Loucy (cell line): Measurements from ENCODE around the gene CCDC127.

ENCODE experiments used
- H2AFZ ChIP-seq: fragments of 200-600 bp; sonication (generic); 2 replicates; pipeline ENCODE4 v1.6.0; 2016; ENCODE audit warnings: antibody characterized with exemption, mild to moderate bottlenecking, low read length, moderate library complexity
- H3F3A ChIP-seq: fragments of 200-600 bp; 2 replicates; pipeline ENCODE4 v1.6.0; 2016; ENCODE audit warnings: antibody characterized with exemption, low read depth, mild to moderate bottlenecking
- H3K27me3 ChIP-seq: fragments of 200-600 bp; sonication (generic); 2 replicates; pipeline ENCODE4 v1.6.1; 2014; ENCODE audit warnings: low read length, mild to moderate bottlenecking; ENCODE audit not compliant: insufficient read depth, poor library complexity, severe bottlenecking
- H3K36me3 ChIP-seq: fragments of 200-600 bp; sonication (generic); 2 replicates; pipeline ENCODE4 v1.6.1; 2016; ENCODE audit warnings: low read length; ENCODE audit not compliant: insufficient read depth
- H3K4me1 ChIP-seq: fragments of 200-600 bp; sonication (generic); 2 replicates; pipeline ENCODE4 v1.5.1; 2014; ENCODE audit warnings: low read length, mild to moderate bottlenecking; ENCODE audit not compliant: insufficient read depth, poor library complexity, severe bottlenecking
- H3K4me2 ChIP-seq: fragments of 200-600 bp; sonication (generic); 2 replicates; pipeline ENCODE4 v1.6.0; 2014; ENCODE audit warnings: antibody characterized with exemption, low read length, low read depth, mild to moderate bottlenecking; ENCODE audit not compliant: poor library complexity, severe bottlenecking
- H3K4me3 ChIP-seq: fragments of 200-600 bp; sonication (generic); 2 replicates; pipeline ENCODE4 v1.5.1; 2014; ENCODE audit warnings: low read length, mild to moderate bottlenecking, mixed read lengths; ENCODE audit not compliant: poor library complexity, severe bottlenecking
- H3K79me2 ChIP-seq: fragments of 200-600 bp; sonication (generic); 2 replicates; pipeline ENCODE4 v1.6.1; 2014; ENCODE audit warnings: low read length; ENCODE audit not compliant: insufficient read depth
- H3K9ac ChIP-seq: fragments of 200-600 bp; sonication (generic); 2 replicates; pipeline ENCODE4 v1.6.0; 2014; ENCODE audit warnings: mild to moderate bottlenecking, low read depth, low read length, moderate library complexity; ENCODE audit not compliant: poor library complexity, severe bottlenecking
- H3K9me2 ChIP-seq: fragments of 200-600 bp; sonication (generic); replicated peaks from 2 replicates; pipeline ENCODE4 v1.6.1; 2016; ENCODE audit warnings: low read depth, low read length, mixed read lengths
- H3K9me3 ChIP-seq: fragments of 200-600 bp; sonication (generic); 2 replicates; pipeline ENCODE4 v1.6.1; 2014; ENCODE audit warnings: mild to moderate bottlenecking, antibody characterized with exemption, low read length, low read depth; ENCODE audit not compliant: insufficient read depth
- H4K20me1 ChIP-seq: fragments of 200-600 bp; sonication (generic); 2 replicates; pipeline ENCODE4 v1.6.0; 2014; ENCODE audit warnings: antibody characterized with exemption, low read length, mild to moderate bottlenecking; ENCODE audit not compliant: insufficient read depth, poor library complexity, severe bottlenecking
- EZH2phosphoT487 ChIP-seq: fragments of 200-600 bp; IDR thresholded peaks from 2 replicates; pipeline ENCODE4 v1.6.1; 2018; ENCODE audit warnings: antibody characterized with exemption, mild to moderate bottlenecking, moderate library complexity, borderline replicate concordance
- TF ChIP-seq, protein P1 (sequence below): fragments of 200-600 bp; sonication (generic); conservative IDR thresholded peaks from 2 replicates; pipeline ENCODE4 v1.5.1; 2014; ENCODE audit warnings: mild to moderate bottlenecking, antibody characterized with exemption, low read length

CCDC127 gene

DNA sequence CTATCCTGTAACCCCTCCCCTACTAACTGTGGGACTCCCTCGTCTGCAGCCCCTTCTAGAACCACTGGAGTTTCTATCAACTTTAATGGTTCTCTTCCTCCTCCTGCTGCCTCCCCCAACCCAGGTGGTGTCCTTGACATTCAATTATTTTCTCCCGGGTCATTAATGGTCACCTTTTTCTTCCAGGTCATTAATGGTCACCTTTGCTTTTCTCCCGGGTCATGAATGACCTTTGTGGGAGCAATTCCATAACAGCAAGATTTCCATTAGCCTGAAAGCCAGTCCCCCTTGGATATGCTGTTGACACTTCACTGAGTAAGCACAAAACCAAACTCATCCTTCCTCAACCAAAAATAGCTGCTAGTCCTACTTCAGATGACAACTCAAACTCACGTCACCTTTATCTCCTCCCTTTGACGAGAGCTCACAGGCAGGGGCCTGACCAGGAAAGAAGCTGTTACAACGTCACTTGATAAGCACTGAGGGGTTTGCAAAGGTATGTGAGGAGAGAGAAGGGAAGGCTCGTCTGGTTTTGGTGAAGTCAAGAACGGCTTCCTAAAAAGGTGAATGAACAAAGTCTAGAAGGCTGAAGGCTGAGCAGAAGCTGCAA, 10.9 kb downstream of the CCDC127 start:
- Histone ChIP-seq H3K4me2 (no peak overlapping the region), H3K36me3 (peaks cover 37% of the 10 kb centered on the region; the same call in 1 of the 2 replicates), H3K9ac (no peak overlapping the region), H3K4me3 (no peak overlapping the region), H4K20me1 (peaks cover 22% of the 10 kb centered on the region), H3K27me3 (no peaks in the 10 kb centered on the region), H2AFZ (no peak overlapping the region), H3F3A (no peaks in the 10 kb centered on the region), H3K4me1 (peaks cover 28% of the 10 kb centered on the region), H3K9me2 (no peaks in the 10 kb centered on the region), H3K79me2 (peaks cover 41% of the 10 kb centered on the region), H3K9me3 (no peaks in the 10 kb centered on the region)
- TF ChIP-seq, protein P1, sequence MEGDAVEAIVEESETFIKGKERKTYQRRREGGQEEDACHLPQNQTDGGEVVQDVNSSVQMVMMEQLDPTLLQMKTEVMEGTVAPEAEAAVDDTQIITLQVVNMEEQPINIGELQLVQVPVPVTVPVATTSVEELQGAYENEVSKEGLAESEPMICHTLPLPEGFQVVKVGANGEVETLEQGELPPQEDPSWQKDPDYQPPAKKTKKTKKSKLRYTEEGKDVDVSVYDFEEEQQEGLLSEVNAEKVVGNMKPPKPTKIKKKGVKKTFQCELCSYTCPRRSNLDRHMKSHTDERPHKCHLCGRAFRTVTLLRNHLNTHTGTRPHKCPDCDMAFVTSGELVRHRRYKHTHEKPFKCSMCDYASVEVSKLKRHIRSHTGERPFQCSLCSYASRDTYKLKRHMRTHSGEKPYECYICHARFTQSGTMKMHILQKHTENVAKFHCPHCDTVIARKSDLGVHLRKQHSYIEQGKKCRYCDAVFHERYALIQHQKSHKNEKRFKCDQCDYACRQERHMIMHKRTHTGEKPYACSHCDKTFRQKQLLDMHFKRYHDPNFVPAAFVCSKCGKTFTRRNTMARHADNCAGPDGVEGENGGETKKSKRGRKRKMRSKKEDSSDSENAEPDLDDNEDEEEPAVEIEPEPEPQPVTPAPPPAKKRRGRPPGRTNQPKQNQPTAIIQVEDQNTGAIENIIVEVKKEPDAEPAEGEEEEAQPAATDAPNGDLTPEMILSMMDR: no peak
- TF ChIP-seq EZH2phosphoT487: no peak

DNA sequence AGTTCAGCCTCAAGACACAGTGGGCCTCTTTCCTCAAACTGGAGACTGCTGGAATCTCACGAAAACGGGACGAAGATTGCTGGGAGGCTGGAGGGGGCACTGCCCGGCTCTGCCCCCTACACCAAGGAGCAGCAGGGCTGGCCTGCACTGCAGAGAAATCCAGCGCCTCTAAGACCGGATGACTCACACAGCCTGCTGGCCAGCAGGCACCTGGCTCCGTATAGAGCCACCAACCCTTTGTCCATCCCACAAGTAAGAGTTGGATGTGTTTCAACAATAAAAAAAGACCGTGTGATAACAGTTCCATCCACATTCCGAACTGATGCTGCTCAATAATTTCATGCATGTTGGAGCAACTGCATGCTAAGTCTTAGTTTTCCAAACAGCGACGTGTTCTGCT, 11.5 kb downstream of the CCDC127 start:
- peaks cover 41% of the 10 kb centered on the region for H3K79me2 ChIP-seq
- peaks cover 37% of the 10 kb centered on the region; the same call in 1 of the 2 replicates for H3K36me3 ChIP-seq
- no peak overlapping the region for H3K9ac ChIP-seq
- H3K9me2 ChIP-seq: no peaks in the 10 kb centered on the region
- H3K4me1 ChIP-seq: peaks cover 34% of the 10 kb centered on the region
- TF ChIP-seq, protein P1: no peak
- no peak for TF ChIP-seq EZH2phosphoT487
- no peaks in the 10 kb centered on the region for H3F3A ChIP-seq
- H3K4me2 ChIP-seq: no peak overlapping the region
- no peak overlapping the region for H2AFZ ChIP-seq
- no peaks in the 10 kb centered on the region for H3K27me3 ChIP-seq
- no peaks in the 10 kb centered on the region for H3K9me3 ChIP-seq
- no peak overlapping the region for H3K4me3 ChIP-seq
- peaks cover 22% of the 10 kb centered on the region for H4K20me1 ChIP-seq

DNA sequence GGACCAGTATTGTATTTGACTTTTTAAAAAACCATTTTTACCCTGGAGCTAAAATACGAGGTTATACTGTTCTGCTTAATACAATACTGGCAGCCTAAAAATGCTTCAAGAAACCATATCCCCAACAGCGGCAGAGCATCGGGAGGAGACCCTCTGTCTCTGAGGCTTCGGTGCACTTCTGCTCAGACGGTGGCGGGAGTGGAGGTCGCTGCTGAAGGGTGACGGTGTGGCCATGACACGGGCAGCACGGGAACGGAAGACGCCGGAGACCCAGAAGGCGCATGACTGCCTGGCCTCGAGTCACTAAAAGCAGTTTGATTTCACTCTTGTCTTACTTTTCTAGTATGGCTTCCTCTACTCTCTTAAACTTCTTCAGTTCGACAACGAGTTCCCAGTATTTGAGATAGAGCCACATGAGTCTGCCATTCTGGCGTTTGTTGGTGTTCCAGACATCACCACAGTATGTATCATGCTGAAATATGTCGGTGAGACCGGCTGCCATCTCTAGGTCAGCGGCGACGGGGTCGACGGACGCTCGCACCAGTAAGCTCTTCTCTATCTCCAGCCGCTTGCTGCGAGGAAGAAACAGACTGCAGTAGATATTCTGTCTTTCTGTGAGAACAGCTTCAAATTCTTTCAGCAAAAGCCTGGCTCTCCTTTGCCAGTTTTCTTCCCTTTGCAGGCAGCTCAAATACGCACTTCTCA, 12.8 kb downstream of the CCDC127 start:
- H3K4me2 ChIP-seq: no peak overlapping the region
- H3K36me3 ChIP-seq: peaks cover 37% of the 10 kb centered on the region; the same call in 1 of the 2 replicates
- H3K9ac ChIP-seq: no peak overlapping the region
- no peak overlapping the region for H2AFZ ChIP-seq
- H3F3A ChIP-seq: no peaks in the 10 kb centered on the region
- peaks cover 37% of the 10 kb centered on the region for H3K79me2 ChIP-seq
- H3K4me3 ChIP-seq: no peak overlapping the region
- no peak for TF ChIP-seq EZH2phosphoT487
- TF ChIP-seq, protein P1: no peak
- H3K27me3 ChIP-seq: no peaks in the 10 kb centered on the region
- peaks cover 20% of the 10 kb centered on the region for H4K20me1 ChIP-seq
- no peaks in the 10 kb centered on the region for H3K9me2 ChIP-seq
- H3K4me1 ChIP-seq: peaks cover 36% of the 10 kb centered on the region
- H3K9me3 ChIP-seq: no peaks in the 10 kb centered on the region
